Endothelial cell (in vitro differentiated cells): ENCODE data around the gene OSBPL3. TPM values are rescaled to one million over a fixed set of nuclear protein-coding genes. Genes with fewer than 3 reads are reported as not detected.

Experiments
- DNase-seq: peaks from one replicate; pipeline ENCODE4 v3.0.0; 2021; ENCODE audit warnings: low spot score
- H3K27ac Mint-ChIP-seq: one replicate; pipeline ENCODE4 v1.8.0; 2021; ENCODE audit warnings: mixed read lengths, inconsistent platforms; ENCODE audit not compliant: unreplicated experiment
- H3K27me3 Mint-ChIP-seq: one replicate; pipeline ENCODE4 v1.8.0; 2021; ENCODE audit warnings: mild to moderate bottlenecking, moderate library complexity, mixed read lengths, inconsistent platforms; ENCODE audit not compliant: unreplicated experiment
- H3K36me3 Mint-ChIP-seq: one replicate; pipeline ENCODE4 v1.8.0; 2021; ENCODE audit warnings: mild to moderate bottlenecking, low read depth, mixed read lengths, inconsistent platforms; ENCODE audit not compliant: unreplicated experiment
- H3K4me1 Mint-ChIP-seq: one replicate; pipeline ENCODE4 v1.8.0; 2021; ENCODE audit warnings: mild to moderate bottlenecking, mixed read lengths, inconsistent platforms; ENCODE audit not compliant: unreplicated experiment
- H3K4me3 Mint-ChIP-seq: one replicate; pipeline ENCODE4 v1.8.0; 2021; ENCODE audit warnings: mild to moderate bottlenecking, mixed read lengths, inconsistent platforms; ENCODE audit not compliant: unreplicated experiment
- H3K9me3 Mint-ChIP-seq: one replicate; pipeline ENCODE4 v1.8.0; 2021; ENCODE audit warnings: mixed read lengths, inconsistent platforms; ENCODE audit not compliant: unreplicated experiment
- total RNA-seq: library from RNA; stranded (reverse); fragmentation: NEBNext Ultra II Directional; extraction: Animal tissue kit (Norgen Biotek cat#: 25700); gene quantifications from one replicate; pipeline ENCODE4 v1.2.1, GENCODE V29; 2021; ENCODE audit not compliant: unreplicated experiment
- TF ChIP-seq, protein P1 (sequence below): fragments of 200-600 bp; sonication (generic); IDR thresholded peaks from one replicate; pipeline ENCODE4 v1.5.0; 2021; ENCODE audit warnings: antibody characterized with exemption; ENCODE audit not compliant: unreplicated experiment

OSBPL3 gene
- total RNA-seq, 1 donor from 2014 or later, result 3.1 TPM

DNA sequence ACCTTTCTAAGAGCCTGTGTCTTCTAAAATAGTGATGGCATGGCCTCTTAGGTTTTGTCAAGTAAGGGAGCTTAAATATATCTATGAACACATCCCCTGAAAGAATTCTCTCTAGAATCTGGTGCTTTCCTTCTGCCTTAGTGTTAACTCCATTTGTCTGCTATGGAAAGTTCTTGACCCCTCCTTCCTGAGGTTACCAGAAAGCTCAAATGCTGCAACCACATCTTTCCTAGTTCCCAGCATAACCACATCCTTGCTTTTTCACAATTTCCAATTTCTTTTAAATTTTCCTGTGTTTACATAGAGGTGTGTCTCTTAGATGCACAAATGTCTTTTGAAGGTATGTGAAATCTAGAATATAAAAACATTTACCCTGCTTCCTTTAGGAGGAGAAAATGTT is 206.3 kb downstream of the OSBPL3 start:
- Mint-ChIP-seq H3K9me3 (no peaks in the 10 kb centered on the region), H3K27ac (no peak overlapping the region), H3K36me3 (no peaks in the 10 kb centered on the region), H3K4me3 (no peak overlapping the region), H3K27me3 (peaks cover 2% of the 10 kb centered on the region), H3K4me1 (no peaks in the 10 kb centered on the region)
- TF ChIP-seq, protein P1, sequence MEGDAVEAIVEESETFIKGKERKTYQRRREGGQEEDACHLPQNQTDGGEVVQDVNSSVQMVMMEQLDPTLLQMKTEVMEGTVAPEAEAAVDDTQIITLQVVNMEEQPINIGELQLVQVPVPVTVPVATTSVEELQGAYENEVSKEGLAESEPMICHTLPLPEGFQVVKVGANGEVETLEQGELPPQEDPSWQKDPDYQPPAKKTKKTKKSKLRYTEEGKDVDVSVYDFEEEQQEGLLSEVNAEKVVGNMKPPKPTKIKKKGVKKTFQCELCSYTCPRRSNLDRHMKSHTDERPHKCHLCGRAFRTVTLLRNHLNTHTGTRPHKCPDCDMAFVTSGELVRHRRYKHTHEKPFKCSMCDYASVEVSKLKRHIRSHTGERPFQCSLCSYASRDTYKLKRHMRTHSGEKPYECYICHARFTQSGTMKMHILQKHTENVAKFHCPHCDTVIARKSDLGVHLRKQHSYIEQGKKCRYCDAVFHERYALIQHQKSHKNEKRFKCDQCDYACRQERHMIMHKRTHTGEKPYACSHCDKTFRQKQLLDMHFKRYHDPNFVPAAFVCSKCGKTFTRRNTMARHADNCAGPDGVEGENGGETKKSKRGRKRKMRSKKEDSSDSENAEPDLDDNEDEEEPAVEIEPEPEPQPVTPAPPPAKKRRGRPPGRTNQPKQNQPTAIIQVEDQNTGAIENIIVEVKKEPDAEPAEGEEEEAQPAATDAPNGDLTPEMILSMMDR, result no peak
- DNase-seq, result no peak

DNA sequence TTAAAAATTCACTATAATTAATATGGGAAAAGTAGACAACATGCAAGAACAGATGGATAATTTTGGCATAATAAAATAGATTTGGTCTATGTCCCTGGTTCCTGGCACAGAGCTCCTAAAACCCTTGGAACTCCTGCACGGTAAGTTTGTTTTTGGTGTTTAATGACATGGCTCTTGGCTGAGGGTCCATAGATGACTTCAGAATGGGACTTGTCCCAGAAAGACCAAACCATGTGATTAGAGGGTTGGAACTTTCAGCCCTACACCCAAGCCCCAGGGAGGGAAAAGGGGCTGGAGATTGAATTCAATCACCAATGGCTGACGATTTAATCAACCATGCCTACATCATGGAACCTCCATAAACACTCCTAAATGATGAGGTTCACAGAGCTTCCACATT is 210.1 kb downstream of the OSBPL3 start:
- TF ChIP-seq, protein P1, result no peak
- H3K27me3 Mint-ChIP-seq, result peaks cover 2% of the 10 kb centered on the region
- H3K4me1 Mint-ChIP-seq, result no peaks in the 10 kb centered on the region
- no peak overlapping the region for H3K4me3 Mint-ChIP-seq
- DNase-seq, result no peak
- no peaks in the 10 kb centered on the region for H3K9me3 Mint-ChIP-seq
- no peak overlapping the region for H3K27ac Mint-ChIP-seq
- H3K36me3 Mint-ChIP-seq, result no peaks in the 10 kb centered on the region

DNA sequence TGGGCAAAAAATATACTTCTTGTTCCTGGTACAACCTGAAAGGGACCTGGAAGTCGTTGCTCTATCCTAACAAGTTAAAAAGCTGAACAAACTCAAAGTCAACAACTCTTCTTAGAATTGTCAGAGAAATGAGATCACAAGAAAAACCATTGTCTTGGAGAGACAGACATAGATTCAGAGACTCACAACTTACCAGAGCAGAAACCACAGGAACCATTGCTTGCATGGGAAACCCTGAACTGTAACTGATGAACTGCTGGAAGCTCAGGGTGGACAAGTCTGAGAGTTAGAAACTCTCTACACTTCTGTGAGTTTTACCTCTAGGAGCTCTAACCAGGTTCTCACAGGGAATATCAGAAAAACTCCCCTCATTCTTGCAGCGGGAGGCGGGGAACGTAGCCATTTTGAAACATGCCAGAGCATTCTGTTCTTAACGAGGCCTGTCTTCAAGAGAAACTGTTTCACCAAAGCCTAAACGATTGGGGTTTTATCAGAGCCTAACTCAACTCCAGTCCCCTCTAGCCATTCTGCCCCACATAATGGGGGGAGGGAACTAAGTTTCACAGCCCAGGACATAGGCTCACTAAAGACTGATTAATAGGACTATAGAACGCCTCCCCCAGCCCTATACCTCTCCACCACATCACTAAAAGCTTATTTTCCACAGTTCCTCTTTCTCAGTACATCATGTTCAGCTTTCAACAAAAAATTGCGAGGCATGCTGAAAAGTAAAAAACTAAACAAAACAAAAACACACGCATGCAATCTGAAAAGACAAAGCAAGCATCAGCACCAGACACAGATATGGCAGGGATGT is 210.8 kb downstream of the OSBPL3 start:
- Mint-ChIP-seq H3K4me1 (no peaks in the 10 kb centered on the region), H3K4me3 (no peak overlapping the region), H3K27ac (no peak overlapping the region), H3K9me3 (no peaks in the 10 kb centered on the region), H3K27me3 (peaks cover 2% of the 10 kb centered on the region), H3K36me3 (no peaks in the 10 kb centered on the region)
- DNase-seq, result no peak
- TF ChIP-seq, protein P1, result no peak

DNA sequence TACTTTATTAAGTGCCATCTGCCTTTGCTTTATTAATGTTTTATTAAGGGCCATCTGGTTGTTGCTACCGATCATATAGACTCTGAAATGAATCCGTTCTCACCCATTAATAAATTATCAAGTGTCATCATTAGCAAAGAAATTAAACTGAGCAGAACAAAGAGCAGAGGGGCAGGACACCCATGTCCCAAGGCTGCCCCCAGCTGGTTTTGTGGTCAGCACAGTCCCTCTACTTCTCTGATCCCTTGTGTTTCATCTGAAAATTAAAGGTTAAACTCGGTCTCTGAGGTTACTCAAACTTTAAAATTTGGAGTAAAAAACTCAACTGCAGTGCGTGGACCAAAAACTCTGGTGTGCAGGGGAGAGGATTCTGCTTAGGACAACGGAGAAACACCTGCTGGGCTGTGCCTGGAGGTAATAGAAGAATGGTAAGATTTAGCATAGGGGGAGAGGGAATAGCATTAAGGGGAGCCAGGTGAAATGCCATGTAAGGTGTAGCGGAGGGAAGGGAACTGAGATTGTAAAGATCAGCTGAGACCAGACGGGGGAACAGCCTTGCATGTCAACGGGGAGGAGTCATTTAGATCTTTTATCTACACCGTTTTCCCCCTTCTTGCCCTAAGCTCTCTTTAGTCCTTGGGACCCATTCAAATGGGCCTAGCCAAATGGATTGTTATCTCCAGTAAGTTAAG is 212.0 kb downstream of the OSBPL3 start:
- Mint-ChIP-seq H3K27me3 (peaks cover 2% of the 10 kb centered on the region), H3K4me3 (no peak overlapping the region), H3K4me1 (no peaks in the 10 kb centered on the region), H3K9me3 (no peaks in the 10 kb centered on the region), H3K36me3 (no peaks in the 10 kb centered on the region), H3K27ac (no peak overlapping the region)
- DNase-seq, result no peak
- TF ChIP-seq, protein P1, result no peak
